Measurements from ENCODE around the gene KIF14.

DNA sequence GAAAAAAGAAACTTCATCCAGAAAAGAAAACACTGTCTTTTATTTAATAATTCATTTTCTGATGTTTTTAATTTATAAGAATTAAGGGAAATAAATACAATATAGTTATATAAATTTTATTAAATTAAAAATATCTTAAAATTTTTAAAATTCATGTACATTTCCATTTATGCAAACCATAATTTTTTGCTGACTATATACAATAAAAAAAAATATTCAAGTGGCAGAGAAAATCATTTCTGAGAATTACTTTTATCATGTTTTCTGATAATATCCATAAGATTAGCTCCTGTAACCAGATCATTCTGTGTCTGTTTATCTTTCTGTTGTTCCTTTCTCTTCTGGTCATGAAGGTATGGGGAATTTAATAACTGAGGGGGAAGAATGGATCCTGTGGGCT lies 23.5 kb upstream of the KIF14 start:
- TF ChIP-seq CTCF (IDR thresholded peaks at IDR 0.05; ENCODE audit: low read depth, low read length) (no peak), EZH2phosphoT487 (IDR thresholded peaks at IDR 0.05; ENCODE audit: low read depth) (no peak)

All from OCI-LY3 (cell line).